Measurements from ENCODE around the gene PLD1. TPM values are rescaled to one million over a fixed set of nuclear protein-coding genes. Genes with fewer than 3 reads are reported as not detected.
"Not testable (repeated sequence)": the region's sequence is repeated elsewhere in the genome, so short reads cannot be mapped to it uniquely, and the experiment has no call there.

Gene PLD1
- total RNA-seq, 1 donor from 2014 or later: 25.4 TPM

- Histone ChIP-seq H3K27ac (no peak overlapping the region), H3K36me3 (no peaks in the 10 kb centered on the region), H3K4me3 (no peak overlapping the region), H3K9me3 (no peaks in the 10 kb centered on the region), H3K27me3 (no peaks in the 10 kb centered on the region), H3K4me1 (peaks cover 20% of the 10 kb centered on the region)
- peak; percentile 81 for TF ChIP-seq CTCF (IDR thresholded peaks at IDR 0.05)
- DNase-seq: no peak
- intact Hi-C loops (cut with DNase I): loop anchor here (5.0 to 10.0 kb wide), 3 partner anchors 412 to 602 kb away; no protein-coding TSS in a partner anchor
- ATAC-seq: peak; percentile 58
These were observed 243.4 kb downstream of the PLD1 start for GRCh38 chr3:171566803-171567422.

GRCh38 chr3:171565481-171566058 lies 244.7 kb downstream of the PLD1 start:
- no peak for TF ChIP-seq CTCF (IDR thresholded peaks at IDR 0.05)
- Histone ChIP-seq H3K9me3 (no peaks in the 10 kb centered on the region), H3K4me1 (peaks cover 20% of the 10 kb centered on the region), H3K27ac (no peak overlapping the region), H3K36me3 (no peaks in the 10 kb centered on the region), H3K4me3 (no peak overlapping the region), H3K27me3 (no peaks in the 10 kb centered on the region)
- intact Hi-C loops (cut with DNase I): loop anchor here (5.0 to 10.0 kb wide), 3 partner anchors 411 to 601 kb away; no protein-coding TSS in a partner anchor
- ATAC-seq (peak; percentile 64), DNase-seq (no peak)

- Histone ChIP-seq H3K9me3 (no peaks in the 10 kb centered on the region), H3K4me1 (peaks cover 20% of the 10 kb centered on the region), H3K4me3 (no peak overlapping the region), H3K27ac (no peak overlapping the region), H3K36me3 (no peaks in the 10 kb centered on the region), H3K27me3 (no peaks in the 10 kb centered on the region)
- TF ChIP-seq CTCF (IDR thresholded peaks at IDR 0.05): no peak
- DNase-seq (no peak), ATAC-seq (peak; percentile 77)
- intact Hi-C loops (cut with DNase I): loop anchor here (5.0 to 10.0 kb wide), 3 partner anchors 410 to 600 kb away; no protein-coding TSS in a partner anchor
These were observed 245.4 kb downstream of the PLD1 start for GRCh38 chr3:171564748-171565480.

GRCh38 chr3:171563298-171563697 lies 247.0 kb downstream of the PLD1 start:
- no peak overlapping the region for H3K27ac ChIP-seq
- H3K27me3 ChIP-seq: no peaks in the 10 kb centered on the region
- no peaks in the 10 kb centered on the region for H3K9me3 ChIP-seq
- DNase-seq: no peak
- intact Hi-C loops (cut with DNase I): loop anchor here (10.0 kb wide), 2 partner anchors 408 to 598 kb away; no protein-coding TSS in a partner anchor
- peaks cover 20% of the 10 kb centered on the region for H3K4me1 ChIP-seq
- TF ChIP-seq CTCF (IDR thresholded peaks at IDR 0.05): no peak
- no peaks in the 10 kb centered on the region for H3K36me3 ChIP-seq
- no peak overlapping the region for H3K4me3 ChIP-seq
- no peak for ATAC-seq

GRCh38 chr3:171562459-171562858 lies 247.8 kb downstream of the PLD1 start:
- DNase-seq, ATAC-seq, H3K27ac ChIP-seq, H3K4me3 ChIP-seq, H3K36me3 ChIP-seq, H3K9me3 ChIP-seq, H3K27me3 ChIP-seq: not testable (repeated sequence)
- intact Hi-C loops (cut with DNase I): loop anchor here (10.0 kb wide), 2 partner anchors 408 to 598 kb away; no protein-coding TSS in a partner anchor
- peaks cover 20% of the 10 kb centered on the region for H3K4me1 ChIP-seq

All from upper lobe of right lung (tissue), 1 donor.